ENCODE measurements around the gene KCNC1. TPM values are rescaled to one million over a fixed set of nuclear protein-coding genes. Genes with fewer than 3 reads are reported as not detected.

The KCNC1 gene
- total RNA-seq, 1 donor from 2014 or later, result not detected

- Mint-ChIP-seq H3K36me3 (ENCODE audit: low read depth) (no peaks in the 10 kb centered on the region), H3K9me3 (no peaks in the 10 kb centered on the region), H3K27ac (no peak overlapping the region), H3K4me3 (ENCODE audit: low read depth) (no peak overlapping the region), H3K4me1 (ENCODE audit: low read depth) (no peaks in the 10 kb centered on the region), H3K27me3 (ENCODE audit: low read depth) (no peaks in the 10 kb centered on the region)
- no peak for DNase-seq (ENCODE audit: low spot score)
- intact Hi-C loops (cut with micrococcal nuclease), result no loop called here
Observed at GRCh38 chr11:17788084-17788483, 53.5 kb downstream of the KCNC1 start.

GRCh38 chr11:17790453-17790852 lies 55.9 kb downstream of the KCNC1 start:
- Mint-ChIP-seq H3K4me3 (ENCODE audit: low read depth) (no peak overlapping the region), H3K36me3 (ENCODE audit: low read depth) (no peaks in the 10 kb centered on the region), H3K27me3 (ENCODE audit: low read depth) (no peaks in the 10 kb centered on the region), H3K27ac (no peak overlapping the region), H3K9me3 (no peaks in the 10 kb centered on the region), H3K4me1 (ENCODE audit: low read depth) (no peaks in the 10 kb centered on the region)
- no peak for DNase-seq (ENCODE audit: low spot score)
- intact Hi-C loops (cut with micrococcal nuclease), result no loop called here

GRCh38 chr11:17791144-17791543 lies 56.6 kb downstream of the KCNC1 start:
- Mint-ChIP-seq H3K36me3 (ENCODE audit: low read depth) (no peaks in the 10 kb centered on the region), H3K9me3 (no peaks in the 10 kb centered on the region), H3K27me3 (ENCODE audit: low read depth) (no peaks in the 10 kb centered on the region), H3K4me1 (ENCODE audit: low read depth) (no peaks in the 10 kb centered on the region), H3K27ac (no peak overlapping the region), H3K4me3 (ENCODE audit: low read depth) (no peak overlapping the region)
- intact Hi-C loops (cut with micrococcal nuclease), result no loop called here
- DNase-seq (ENCODE audit: low spot score), result no peak

- no peak overlapping the region for H3K4me3 Mint-ChIP-seq (ENCODE audit: low read depth)
- no peaks in the 10 kb centered on the region for H3K9me3 Mint-ChIP-seq
- no peak for DNase-seq (ENCODE audit: low spot score)
- H3K27me3 Mint-ChIP-seq (ENCODE audit: low read depth), result no peaks in the 10 kb centered on the region
- no peak overlapping the region for H3K27ac Mint-ChIP-seq
- H3K4me1 Mint-ChIP-seq (ENCODE audit: low read depth), result no peaks in the 10 kb centered on the region
- no peaks in the 10 kb centered on the region for H3K36me3 Mint-ChIP-seq (ENCODE audit: low read depth)
- intact Hi-C loops (cut with micrococcal nuclease), result no loop called here
Observed at GRCh38 chr11:17792161-17792560, 57.6 kb downstream of the KCNC1 start.

GRCh38 chr11:17793642-17794170 lies 59.1 kb downstream of the KCNC1 start:
- intact Hi-C loops (cut with micrococcal nuclease), result no loop called here
- H3K36me3 Mint-ChIP-seq (ENCODE audit: low read depth), result no peaks in the 10 kb centered on the region
- no peak for DNase-seq (ENCODE audit: low spot score)
- H3K4me1 Mint-ChIP-seq (ENCODE audit: low read depth), result no peaks in the 10 kb centered on the region
- H3K9me3 Mint-ChIP-seq, result no peaks in the 10 kb centered on the region
- H3K27ac Mint-ChIP-seq, result no peak overlapping the region
- H3K27me3 Mint-ChIP-seq (ENCODE audit: low read depth), result no peaks in the 10 kb centered on the region
- no peak overlapping the region for H3K4me3 Mint-ChIP-seq (ENCODE audit: low read depth)

- no peaks in the 10 kb centered on the region for H3K9me3 Mint-ChIP-seq
- no peak overlapping the region for H3K27ac Mint-ChIP-seq
- H3K4me3 Mint-ChIP-seq (ENCODE audit: low read depth), result no peak overlapping the region
- DNase-seq (ENCODE audit: low spot score), result no peak
- intact Hi-C loops (cut with micrococcal nuclease), result no loop called here
- H3K27me3 Mint-ChIP-seq (ENCODE audit: low read depth), result no peaks in the 10 kb centered on the region
- H3K4me1 Mint-ChIP-seq (ENCODE audit: low read depth), result no peaks in the 10 kb centered on the region
- H3K36me3 Mint-ChIP-seq (ENCODE audit: low read depth), result no peaks in the 10 kb centered on the region
Observed at GRCh38 chr11:17794981-17795380, 60.4 kb downstream of the KCNC1 start.

GRCh38 chr11:17796154-17796553 lies 61.6 kb downstream of the KCNC1 start:
- H3K9me3 Mint-ChIP-seq, result no peaks in the 10 kb centered on the region
- no peaks in the 10 kb centered on the region for H3K27me3 Mint-ChIP-seq (ENCODE audit: low read depth)
- H3K27ac Mint-ChIP-seq, result no peak overlapping the region
- no peak overlapping the region for H3K4me3 Mint-ChIP-seq (ENCODE audit: low read depth)
- no peaks in the 10 kb centered on the region for H3K36me3 Mint-ChIP-seq (ENCODE audit: low read depth)
- no peak for DNase-seq (ENCODE audit: low spot score)
- intact Hi-C loops (cut with micrococcal nuclease), result no loop called here
- H3K4me1 Mint-ChIP-seq (ENCODE audit: low read depth), result no peaks in the 10 kb centered on the region

- no peak for DNase-seq (ENCODE audit: low spot score)
- Mint-ChIP-seq H3K36me3 (ENCODE audit: low read depth) (no peaks in the 10 kb centered on the region), H3K9me3 (no peaks in the 10 kb centered on the region), H3K27ac (no peak overlapping the region), H3K4me3 (ENCODE audit: low read depth) (no peak overlapping the region), H3K4me1 (ENCODE audit: low read depth) (no peaks in the 10 kb centered on the region), H3K27me3 (ENCODE audit: low read depth) (no peaks in the 10 kb centered on the region)
- intact Hi-C loops (cut with micrococcal nuclease), result no loop called here
Observed at GRCh38 chr11:17798253-17798652, 63.7 kb downstream of the KCNC1 start.

GRCh38 chr11:17798716-17799115 lies 64.1 kb downstream of the KCNC1 start:
- no peaks in the 10 kb centered on the region for H3K9me3 Mint-ChIP-seq
- H3K27ac Mint-ChIP-seq, result no peak overlapping the region
- intact Hi-C loops (cut with micrococcal nuclease), result no loop called here
- H3K4me3 Mint-ChIP-seq (ENCODE audit: low read depth), result no peak overlapping the region
- H3K36me3 Mint-ChIP-seq (ENCODE audit: low read depth), result no peaks in the 10 kb centered on the region
- H3K4me1 Mint-ChIP-seq (ENCODE audit: low read depth), result no peaks in the 10 kb centered on the region
- H3K27me3 Mint-ChIP-seq (ENCODE audit: low read depth), result no peaks in the 10 kb centered on the region
- no peak for DNase-seq (ENCODE audit: low spot score)

- H3K27me3 Mint-ChIP-seq (ENCODE audit: low read depth), result no peaks in the 10 kb centered on the region
- H3K4me3 Mint-ChIP-seq (ENCODE audit: low read depth), result no peak overlapping the region
- DNase-seq (ENCODE audit: low spot score), result no peak
- H3K27ac Mint-ChIP-seq, result no peak overlapping the region
- intact Hi-C loops (cut with micrococcal nuclease), result no loop called here
- H3K9me3 Mint-ChIP-seq, result no peaks in the 10 kb centered on the region
- H3K4me1 Mint-ChIP-seq (ENCODE audit: low read depth), result no peaks in the 10 kb centered on the region
- no peaks in the 10 kb centered on the region for H3K36me3 Mint-ChIP-seq (ENCODE audit: low read depth)
Observed at GRCh38 chr11:17799147-17799546, 64.6 kb downstream of the KCNC1 start.

GRCh38 chr11:17801166-17801565 lies 66.6 kb downstream of the KCNC1 start:
- no peaks in the 10 kb centered on the region for H3K27me3 Mint-ChIP-seq (ENCODE audit: low read depth)
- H3K27ac Mint-ChIP-seq, result no peak overlapping the region
- DNase-seq (ENCODE audit: low spot score), result no peak
- no peaks in the 10 kb centered on the region for H3K9me3 Mint-ChIP-seq
- intact Hi-C loops (cut with micrococcal nuclease), result no loop called here
- no peaks in the 10 kb centered on the region for H3K4me1 Mint-ChIP-seq (ENCODE audit: low read depth)
- H3K36me3 Mint-ChIP-seq (ENCODE audit: low read depth), result no peaks in the 10 kb centered on the region
- H3K4me3 Mint-ChIP-seq (ENCODE audit: low read depth), result no peak overlapping the region

- no peak for DNase-seq (ENCODE audit: low spot score)
- no peak overlapping the region for H3K4me3 Mint-ChIP-seq (ENCODE audit: low read depth)
- no peaks in the 10 kb centered on the region for H3K36me3 Mint-ChIP-seq (ENCODE audit: low read depth)
- no peaks in the 10 kb centered on the region for H3K9me3 Mint-ChIP-seq
- H3K27me3 Mint-ChIP-seq (ENCODE audit: low read depth), result no peaks in the 10 kb centered on the region
- H3K27ac Mint-ChIP-seq, result no peak overlapping the region
- H3K4me1 Mint-ChIP-seq (ENCODE audit: low read depth), result no peaks in the 10 kb centered on the region
- intact Hi-C loops (cut with micrococcal nuclease), result no loop called here
Observed at GRCh38 chr11:17802491-17802890, 67.9 kb downstream of the KCNC1 start.

- Mint-ChIP-seq H3K4me1 (ENCODE audit: low read depth) (no peaks in the 10 kb centered on the region), H3K27ac (no peak overlapping the region), H3K36me3 (ENCODE audit: low read depth) (no peaks in the 10 kb centered on the region), H3K27me3 (ENCODE audit: low read depth) (no peaks in the 10 kb centered on the region), H3K9me3 (no peaks in the 10 kb centered on the region), H3K4me3 (ENCODE audit: low read depth) (no peak overlapping the region)
- no peak for DNase-seq (ENCODE audit: low spot score)
- intact Hi-C loops (cut with micrococcal nuclease), result no loop called here
Observed at GRCh38 chr11:17803754-17804334, 69.3 kb downstream of the KCNC1 start.

GRCh38 chr11:17805043-17805442 lies 70.5 kb downstream of the KCNC1 start:
- Mint-ChIP-seq H3K4me1 (ENCODE audit: low read depth) (no peaks in the 10 kb centered on the region), H3K27ac (no peak overlapping the region), H3K4me3 (ENCODE audit: low read depth) (no peak overlapping the region), H3K36me3 (ENCODE audit: low read depth) (no peaks in the 10 kb centered on the region), H3K27me3 (ENCODE audit: low read depth) (no peaks in the 10 kb centered on the region), H3K9me3 (no peaks in the 10 kb centered on the region)
- no peak for DNase-seq (ENCODE audit: low spot score)
- intact Hi-C loops (cut with micrococcal nuclease), result no loop called here

Data from activated T-helper 2 cell treated with anti-CD3 and anti-CD28 coated beads, Interferon-gamma antibody, Interleukin-2, Interleukin-4, amounts not matched to agents 10 μg/mL and 5 μg/mL and 100 μg/mL, durations not matched to agents 14 hours and 24 hours and 36 hours (primary cell).